GM10847 (cell line): ENCODE data around the gene OST4.

ENCODE experiments used
- POLR2A ChIP-seq: IDR thresholded peaks from 2 replicates; pipeline ENCODE4 v1.6.1; 2011; ENCODE audit not compliant: insufficient read length; ENCODE audit errors: extremely low read depth

Gene OST4

GRCh38 chr2:27084297-27085061 lies 13.0 kb upstream of the OST4 start:
- TF ChIP-seq POLR2A, result no peak

- TF ChIP-seq POLR2A, result no peak
Measured at GRCh38 chr2:27083410-27084296, 12.2 kb upstream of the OST4 start.

- TF ChIP-seq POLR2A, result no peak
Measured at GRCh38 chr2:27082773-27083409, 11.4 kb upstream of the OST4 start.

- TF ChIP-seq POLR2A, result no peak
Measured at GRCh38 chr2:27081984-27082772, 10.7 kb upstream of the OST4 start.

GRCh38 chr2:27080603-27080936 lies 9.1 kb upstream of the OST4 start:
- no peak for TF ChIP-seq POLR2A

- TF ChIP-seq POLR2A, result no peak
Measured at GRCh38 chr2:27080140-27080469, 8.7 kb upstream of the OST4 start.

- no peak for TF ChIP-seq POLR2A
Measured at GRCh38 chr2:27079233-27080139, 8.0 kb upstream of the OST4 start.

GRCh38 chr2:27078267-27079194 lies 7.1 kb upstream of the OST4 start, which contains the start of gene EMILIN1:
TSS of gene EMILIN1 (plus strand) at chr2:27078615. CDS start at chr2:27079066, 451 bp downstream.
- no peak for TF ChIP-seq POLR2A

- TF ChIP-seq POLR2A, result no peak
Measured at GRCh38 chr2:27077231-27077630, 5.8 kb upstream of the OST4 start.

GRCh38 chr2:27076323-27076722 lies 4.9 kb upstream of the OST4 start:
- no peak for TF ChIP-seq POLR2A

- no peak for TF ChIP-seq POLR2A
Measured at GRCh38 chr2:27074738-27075565, 3.5 kb upstream of the OST4 start.

GRCh38 chr2:27073782-27074181 lies 2.3 kb upstream of the OST4 start:
- no peak for TF ChIP-seq POLR2A
